GM12873 (cell line): ENCODE results near the gene ALDH7A1.

Experiments
- CTCF ChIP-seq: IDR thresholded peaks from 2 replicates; pipeline ENCODE4 v1.5.1; 2012; ENCODE audit warnings: low read depth, mild to moderate bottlenecking, moderate library complexity, low read length, control low read depth; ENCODE audit not compliant: insufficient read depth; ENCODE audit errors: missing control alignments

Gene ALDH7A1

GRCh38 chr5:126527892-126528291 lies 67.1 kb downstream of the ALDH7A1 start:
- TF ChIP-seq CTCF: no peak

- TF ChIP-seq CTCF: no peak
Observed at GRCh38 chr5:126527158-126527557, 67.9 kb downstream of the ALDH7A1 start.

GRCh38 chr5:126526493-126526892 lies 68.5 kb downstream of the ALDH7A1 start:
- TF ChIP-seq CTCF: no peak

DNA sequence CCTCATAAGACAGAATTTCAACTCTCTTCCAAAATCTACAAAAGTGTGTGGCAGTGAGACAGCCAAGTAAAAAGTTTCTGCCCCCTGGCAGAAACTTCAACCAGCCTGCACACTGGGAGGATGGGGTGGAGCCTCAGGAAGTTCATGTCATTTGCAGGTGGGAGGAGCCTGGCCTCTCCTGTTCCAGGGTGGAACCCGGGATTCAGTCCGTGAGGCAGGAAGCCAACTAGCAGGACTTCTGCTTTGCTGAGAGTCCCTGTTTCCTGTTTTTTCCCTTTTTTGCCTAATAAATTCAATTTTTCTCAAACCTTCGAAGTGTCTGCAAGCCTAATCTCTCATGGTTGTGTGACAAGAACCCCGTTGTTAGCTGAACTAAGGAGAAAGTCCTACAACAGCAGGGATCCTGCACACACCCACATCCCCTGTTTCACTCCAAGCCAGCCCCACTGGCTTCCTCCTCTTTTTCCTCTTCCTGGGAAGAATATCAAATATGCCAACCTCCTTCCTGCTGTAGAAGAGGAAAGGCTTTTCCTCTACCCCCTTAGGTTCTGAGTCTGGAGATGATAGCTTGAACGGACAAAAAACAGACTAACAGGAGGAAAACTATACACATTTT lies 69.3 kb downstream of the ALDH7A1 start:
- TF ChIP-seq CTCF: no peak

DNA sequence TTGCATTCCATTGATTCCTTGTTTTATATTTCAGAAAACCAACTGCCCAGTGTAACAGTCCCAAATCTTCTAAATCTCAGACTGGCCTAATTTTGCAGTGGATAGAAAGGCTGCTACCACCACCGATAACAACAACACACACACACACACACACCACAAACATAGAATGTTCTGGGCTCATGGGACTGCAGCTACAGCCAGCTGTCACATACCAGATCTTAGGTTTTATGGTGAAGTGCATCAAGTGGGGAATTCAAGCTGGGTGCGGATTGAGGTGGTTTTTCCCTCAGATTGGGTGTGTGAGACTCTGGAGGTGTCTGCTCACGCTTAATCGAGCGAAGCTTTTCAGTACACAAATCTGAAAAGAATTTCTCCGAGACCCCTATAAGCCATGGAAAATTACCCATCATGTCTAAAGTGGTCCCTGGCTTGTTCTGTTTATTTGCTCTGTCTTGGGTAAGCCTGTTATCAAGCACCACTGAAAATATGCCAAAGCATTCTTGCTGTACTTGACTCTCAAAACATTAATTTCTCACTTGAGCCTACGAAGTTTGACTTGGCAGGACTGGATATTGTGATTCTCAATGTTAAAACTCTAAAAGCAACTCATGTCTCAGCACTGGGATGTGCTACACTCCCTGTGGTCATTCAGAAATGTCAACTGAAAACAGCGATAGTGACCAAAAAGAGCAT lies 71.1 kb downstream of the ALDH7A1 start:
- TF ChIP-seq CTCF: no peak

DNA sequence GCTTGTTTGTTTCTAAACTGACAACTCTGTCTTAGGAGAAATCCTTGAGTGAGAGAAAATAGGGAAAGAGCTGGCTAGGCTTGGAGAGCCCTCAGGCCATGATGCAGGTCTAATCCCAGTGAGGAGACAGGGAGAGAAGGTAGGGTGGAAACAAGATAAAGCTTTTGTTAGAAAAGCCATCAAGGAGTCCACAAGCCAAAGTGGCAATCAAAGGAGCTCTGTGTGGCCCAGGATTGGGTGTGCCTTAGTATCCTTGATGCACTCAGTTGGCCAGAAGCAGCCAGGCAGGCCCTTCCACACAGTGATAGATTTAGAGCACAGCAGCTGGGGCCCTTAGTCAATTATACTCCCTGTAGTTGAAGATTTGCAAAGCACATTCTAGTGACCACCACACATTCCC lies 73.9 kb downstream of the ALDH7A1 start:
- no peak for TF ChIP-seq CTCF

DNA sequence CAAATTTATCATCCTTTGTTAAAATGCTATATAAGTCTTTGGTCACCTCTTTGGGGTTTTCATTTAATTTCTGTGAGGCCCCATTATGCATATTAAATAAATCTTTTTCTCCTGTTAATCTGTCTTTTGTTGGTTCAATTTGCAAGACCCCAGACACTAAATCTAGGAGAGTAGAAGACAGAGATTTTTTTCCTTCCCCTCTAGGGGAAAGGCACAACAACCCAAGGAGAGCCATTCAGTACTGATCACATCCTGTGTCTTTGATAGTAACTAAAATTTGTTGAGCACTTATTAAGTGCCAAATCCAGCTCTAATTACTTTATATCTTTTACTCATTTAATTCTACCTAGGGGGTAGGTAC lies 74.4 kb downstream of the ALDH7A1 start:
- TF ChIP-seq CTCF: no peak
